ENCODE measurements around the gene ADD1.
A peak's percentile ranks its signal among the peaks of the same experiment; 100 is the strongest.

The ADD1 gene

DNA sequence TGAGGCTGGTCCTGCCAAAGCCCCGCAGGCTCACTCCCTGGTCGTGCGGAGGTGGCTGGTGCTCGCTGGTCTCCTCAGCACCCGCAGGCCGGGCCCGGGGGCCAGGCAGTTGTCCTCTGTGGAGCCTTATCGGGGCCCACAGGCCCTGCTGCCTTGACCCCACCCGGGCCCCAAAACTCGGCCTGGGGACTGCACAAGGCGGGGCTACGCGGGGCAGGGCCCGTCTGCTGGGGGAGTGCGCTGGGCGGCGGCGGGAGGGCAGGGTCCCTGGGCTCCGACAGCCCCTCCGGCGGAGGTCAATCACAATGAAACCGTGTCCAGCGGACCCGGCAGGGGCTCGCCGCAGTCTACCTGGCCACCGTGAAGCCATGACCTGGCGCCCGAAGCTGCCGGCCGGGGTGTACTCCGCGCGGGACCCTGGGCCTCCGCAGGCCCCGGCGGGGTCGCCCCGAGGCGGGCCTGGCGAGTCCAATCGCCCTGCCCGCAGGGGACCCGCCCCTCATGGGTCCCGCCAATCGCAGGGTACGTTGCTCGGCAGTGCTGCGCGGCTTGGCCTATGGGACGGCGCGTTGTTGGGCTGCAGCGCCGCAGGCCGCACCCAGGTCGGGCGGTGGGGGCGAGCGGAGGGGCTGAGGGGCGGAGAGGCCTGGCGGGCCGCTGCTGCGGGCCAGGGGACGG lies at the start of gene ADD1:
Gene ADD1 (plus strand): TSS at position 582 of the 678 bp plus-strand sequence. CDS start 32,072 bp downstream, outside the sequence.
- H3K9me3 ChIP-seq (ENCODE audit: control insufficient read depth in 2 of 2, low read length in 2 of 2) = no peaks in the 10 kb centered on the region
- peak within 1 kb of the TSS; percentile 93 for H3K4me3 ChIP-seq (ENCODE audit: low read length in 2 of 2)
- H3K9ac ChIP-seq (ENCODE audit: low read length in 2 of 2) = peak within 1 kb of the TSS; percentile 90 to 93
- H3K27ac ChIP-seq (ENCODE audit: low read length) = peak within 1 kb of the TSS; percentile 91
- no peaks in the 10 kb centered on the region for H3K36me3 ChIP-seq (ENCODE audit: control insufficient read depth in 2 of 2, insufficient read depth in 2 of 2, low read length in 2 of 2)
- peaks cover 19% of the 10 kb centered on the region for H3K4me1 ChIP-seq (ENCODE audit: control insufficient read depth, insufficient read depth, low read length)
- no peaks in the 10 kb centered on the region for H3K27me3 ChIP-seq (ENCODE audit: control insufficient read depth in 1 of 2, insufficient read depth in 2 of 2, low read length in 2 of 2)

GRCh38 chr4:2794486-2795299 lies 49.0 kb upstream of the ADD1 start:
- Histone ChIP-seq H3K4me3 (ENCODE audit: low read length in 2 of 2) (peak overlapping the region in 1 of 2 donors; percentile 74), H3K27ac (ENCODE audit: low read length) (peak overlapping the region; percentile 37), H3K9ac (ENCODE audit: low read length in 2 of 2) (peak overlapping the region in 1 of 2 donors; percentile 42), H3K9me3 (ENCODE audit: control insufficient read depth in 2 of 2, low read length in 2 of 2) (no peaks in the 10 kb centered on the region), H3K36me3 (ENCODE audit: control insufficient read depth in 2 of 2, insufficient read depth in 2 of 2, low read length in 2 of 2) (no peaks in the 10 kb centered on the region), H3K27me3 (ENCODE audit: control insufficient read depth in 1 of 2, insufficient read depth in 2 of 2, low read length in 2 of 2) (no peaks in the 10 kb centered on the region), H3K4me1 (ENCODE audit: control insufficient read depth, insufficient read depth, low read length) (peaks cover 67% of the 10 kb centered on the region)

GRCh38 chr4:2795300-2795892 lies 48.2 kb upstream of the ADD1 start:
- peak overlapping the region in 1 of 2 donors; percentile 42 for H3K9ac ChIP-seq (ENCODE audit: low read length in 2 of 2)
- no peaks in the 10 kb centered on the region for H3K36me3 ChIP-seq (ENCODE audit: control insufficient read depth in 2 of 2, insufficient read depth in 2 of 2, low read length in 2 of 2)
- H3K4me3 ChIP-seq (ENCODE audit: low read length in 2 of 2) = no peak overlapping the region
- no peaks in the 10 kb centered on the region for H3K9me3 ChIP-seq (ENCODE audit: control insufficient read depth in 2 of 2, low read length in 2 of 2)
- H3K4me1 ChIP-seq (ENCODE audit: control insufficient read depth, insufficient read depth, low read length) = peaks cover 74% of the 10 kb centered on the region
- H3K27ac ChIP-seq (ENCODE audit: low read length) = no peak overlapping the region
- no peaks in the 10 kb centered on the region for H3K27me3 ChIP-seq (ENCODE audit: control insufficient read depth in 1 of 2, insufficient read depth in 2 of 2, low read length in 2 of 2)

DNA sequence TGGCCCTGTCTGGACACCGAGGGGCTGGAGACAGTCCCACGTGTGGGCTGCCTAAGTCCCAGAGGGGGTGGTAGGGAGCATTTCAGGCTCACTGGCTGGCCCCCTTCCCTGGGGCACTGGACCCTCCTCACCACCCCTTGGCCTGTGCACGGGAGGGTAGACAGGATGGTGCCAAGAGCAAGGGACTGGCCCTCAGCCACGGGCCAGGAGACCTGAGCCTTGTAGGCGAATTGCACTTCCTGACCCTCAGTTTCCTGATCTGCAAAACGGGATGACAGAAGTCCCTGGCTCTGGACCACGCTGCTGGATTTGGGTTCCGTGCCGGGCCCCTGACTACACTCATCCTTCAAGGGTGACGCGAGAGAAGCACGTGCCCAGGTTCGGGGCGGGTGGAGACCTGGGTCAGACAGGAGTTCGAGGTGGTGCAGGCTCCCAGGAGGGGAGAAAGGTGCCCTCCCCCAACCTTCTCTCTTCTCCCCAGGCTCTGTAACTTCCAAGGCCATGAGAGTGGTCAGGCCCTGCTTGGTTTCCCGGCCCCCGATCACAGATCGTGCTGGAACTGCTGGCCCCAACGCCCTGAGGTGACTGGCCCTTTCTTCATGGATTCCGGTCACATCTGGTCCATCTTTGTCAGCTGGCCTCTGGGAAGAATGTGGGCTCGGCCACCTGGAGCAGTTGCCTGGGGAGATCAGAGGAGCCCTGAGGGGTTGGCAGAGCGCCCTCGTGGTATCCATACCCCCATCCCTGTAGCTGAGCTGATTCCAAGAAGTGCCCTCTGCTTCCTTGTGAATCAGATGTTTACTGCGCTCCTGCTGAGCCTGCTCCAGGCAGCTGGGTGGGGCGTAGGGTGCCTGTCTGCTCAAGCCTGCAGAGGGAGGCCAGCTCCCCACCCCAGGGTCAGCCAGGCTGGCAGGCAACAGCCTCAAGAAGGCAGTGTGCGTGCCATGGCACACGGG lies 47.5 kb upstream of the ADD1 start:
- Histone ChIP-seq H3K36me3 (ENCODE audit: control insufficient read depth in 2 of 2, insufficient read depth in 2 of 2, low read length in 2 of 2) (no peaks in the 10 kb centered on the region), H3K9ac (ENCODE audit: low read length in 2 of 2) (no peak overlapping the region), H3K9me3 (ENCODE audit: control insufficient read depth in 2 of 2, low read length in 2 of 2) (no peaks in the 10 kb centered on the region), H3K4me3 (ENCODE audit: low read length in 2 of 2) (peak overlapping the region in 1 of 2 donors; percentile 8), H3K4me1 (ENCODE audit: control insufficient read depth, insufficient read depth, low read length) (peaks cover 80% of the 10 kb centered on the region), H3K27ac (ENCODE audit: low read length) (peak overlapping the region; percentile 49), H3K27me3 (ENCODE audit: control insufficient read depth in 1 of 2, insufficient read depth in 2 of 2, low read length in 2 of 2) (no peaks in the 10 kb centered on the region)

GRCh38 chr4:2796849-2797544 lies 46.6 kb upstream of the ADD1 start:
- H3K9me3 ChIP-seq (ENCODE audit: control insufficient read depth in 2 of 2, low read length in 2 of 2) = no peaks in the 10 kb centered on the region
- peak overlapping the region in 1 of 2 donors; percentile 8 for H3K4me3 ChIP-seq (ENCODE audit: low read length in 2 of 2)
- peaks cover 84% of the 10 kb centered on the region for H3K4me1 ChIP-seq (ENCODE audit: control insufficient read depth, insufficient read depth, low read length)
- H3K27me3 ChIP-seq (ENCODE audit: control insufficient read depth in 1 of 2, insufficient read depth in 2 of 2, low read length in 2 of 2) = no peaks in the 10 kb centered on the region
- no peaks in the 10 kb centered on the region for H3K36me3 ChIP-seq (ENCODE audit: control insufficient read depth in 2 of 2, insufficient read depth in 2 of 2, low read length in 2 of 2)
- peak overlapping the region; percentile 49 for H3K27ac ChIP-seq (ENCODE audit: low read length)
- peak overlapping the region in 1 of 2 donors; percentile 36 for H3K9ac ChIP-seq (ENCODE audit: low read length in 2 of 2)

- Histone ChIP-seq H3K27me3 (ENCODE audit: control insufficient read depth in 1 of 2, insufficient read depth in 2 of 2, low read length in 2 of 2) (no peaks in the 10 kb centered on the region), H3K9ac (ENCODE audit: low read length in 2 of 2) (peak overlapping the region in 1 of 2 donors; percentile 36), H3K4me3 (ENCODE audit: low read length in 2 of 2) (peak overlapping the region in 1 of 2 donors; percentile 3), H3K36me3 (ENCODE audit: control insufficient read depth in 2 of 2, insufficient read depth in 2 of 2, low read length in 2 of 2) (no peaks in the 10 kb centered on the region), H3K9me3 (ENCODE audit: control insufficient read depth in 2 of 2, low read length in 2 of 2) (no peaks in the 10 kb centered on the region), H3K27ac (ENCODE audit: low read length) (peak overlapping the region; percentile 60), H3K4me1 (ENCODE audit: control insufficient read depth, insufficient read depth, low read length) (peaks cover 80% of the 10 kb centered on the region)
Observed at GRCh38 chr4:2797545-2798305, 45.9 kb upstream of the ADD1 start.

DNA sequence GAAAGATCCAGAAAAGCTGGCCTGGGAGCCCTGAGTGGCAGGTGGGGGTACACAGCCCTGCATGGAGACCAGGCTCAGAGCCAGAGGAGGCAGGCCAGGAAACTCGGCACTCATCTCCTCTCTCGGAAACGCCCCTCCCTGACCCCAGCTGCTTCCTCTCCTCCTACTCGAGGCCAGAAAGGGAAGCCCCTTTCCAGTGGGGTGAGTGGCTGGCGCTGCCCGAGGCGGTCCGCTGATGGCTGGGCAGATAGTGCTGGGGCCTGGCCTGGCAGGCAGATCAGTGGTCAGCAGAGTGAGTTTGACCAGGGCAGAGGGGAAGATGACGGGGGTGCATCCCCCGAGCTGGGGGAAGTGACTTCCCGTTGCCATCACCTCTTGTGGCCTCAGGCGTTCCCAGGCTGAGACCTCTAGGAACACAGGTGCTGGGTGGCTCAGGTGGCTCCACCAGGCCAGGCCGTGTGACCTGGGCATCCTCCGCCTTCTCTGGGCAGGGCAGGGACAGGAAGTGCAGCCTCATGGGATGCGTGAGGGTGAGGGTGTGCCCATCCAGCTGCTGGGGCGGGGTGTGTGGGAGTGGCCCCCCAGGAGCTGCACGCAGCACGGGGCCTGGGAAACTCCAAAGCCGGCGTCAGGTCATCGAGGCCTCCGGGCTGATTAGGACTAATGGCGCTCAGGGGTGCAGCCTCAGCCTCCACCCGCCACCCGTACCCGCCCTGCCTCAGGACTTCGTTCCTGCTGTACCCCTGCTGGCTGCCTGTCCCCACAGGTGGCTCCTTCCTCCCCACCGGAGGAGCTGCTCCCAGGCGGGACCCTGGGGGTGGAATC lies 45.0 kb upstream of the ADD1 start:
- Histone ChIP-seq H3K9me3 (ENCODE audit: control insufficient read depth in 2 of 2, low read length in 2 of 2) (no peaks in the 10 kb centered on the region), H3K4me3 (ENCODE audit: low read length in 2 of 2) (peak overlapping the region in 1 of 2 donors; percentile 15), H3K9ac (ENCODE audit: low read length in 2 of 2) (no peak overlapping the region), H3K27me3 (ENCODE audit: control insufficient read depth in 1 of 2, insufficient read depth in 2 of 2, low read length in 2 of 2) (no peaks in the 10 kb centered on the region), H3K36me3 (ENCODE audit: control insufficient read depth in 2 of 2, insufficient read depth in 2 of 2, low read length in 2 of 2) (no peaks in the 10 kb centered on the region), H3K4me1 (ENCODE audit: control insufficient read depth, insufficient read depth, low read length) (peaks cover 80% of the 10 kb centered on the region), H3K27ac (ENCODE audit: low read length) (peak overlapping the region; percentile 60)

DNA sequence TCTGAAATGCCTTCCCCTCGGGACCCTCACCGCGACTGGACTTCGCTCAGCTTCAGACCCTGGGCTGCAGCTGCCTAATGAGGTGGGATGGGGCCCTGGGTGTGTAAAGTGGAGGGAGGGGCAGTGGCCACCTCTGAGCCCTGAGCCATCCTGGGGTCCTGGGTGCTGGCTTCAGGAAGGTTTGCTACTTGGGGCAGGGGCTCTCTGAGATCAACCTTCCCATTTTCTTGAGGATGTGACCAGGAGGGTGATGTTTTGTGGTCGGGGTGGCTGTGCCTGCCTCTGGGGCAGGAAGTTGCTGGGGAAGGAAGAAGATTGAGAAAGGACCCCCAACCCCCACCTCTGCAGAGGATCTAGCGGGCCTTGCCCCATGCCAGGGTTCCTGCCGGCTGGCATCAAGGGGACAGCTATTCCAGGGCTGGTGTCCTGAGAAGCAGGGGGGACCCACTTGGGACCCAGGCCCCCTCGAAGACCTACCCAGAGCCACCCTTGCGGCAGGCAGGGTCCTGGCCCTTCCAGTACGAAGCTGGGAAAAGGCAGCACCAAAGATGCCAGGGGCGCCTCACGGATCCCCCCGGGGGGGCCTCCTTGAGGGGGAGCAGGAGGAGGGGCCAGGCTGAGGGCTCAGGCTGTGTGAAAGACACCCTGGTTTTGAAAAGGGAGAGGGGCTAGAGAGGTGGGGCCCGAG lies 44.3 kb upstream of the ADD1 start:
- Histone ChIP-seq H3K27me3 (ENCODE audit: control insufficient read depth in 1 of 2, insufficient read depth in 2 of 2, low read length in 2 of 2) (no peaks in the 10 kb centered on the region), H3K4me3 (ENCODE audit: low read length in 2 of 2) (no peak overlapping the region), H3K9me3 (ENCODE audit: control insufficient read depth in 2 of 2, low read length in 2 of 2) (no peaks in the 10 kb centered on the region), H3K36me3 (ENCODE audit: control insufficient read depth in 2 of 2, insufficient read depth in 2 of 2, low read length in 2 of 2) (no peaks in the 10 kb centered on the region), H3K27ac (ENCODE audit: low read length) (peak overlapping the region; percentile 60), H3K9ac (ENCODE audit: low read length in 2 of 2) (no peak overlapping the region), H3K4me1 (ENCODE audit: control insufficient read depth, insufficient read depth, low read length) (peaks cover 75% of the 10 kb centered on the region)

All from stomach smooth muscle (tissue), 2 donors.